Neural progenitor cell (in vitro differentiated cells): ENCODE results near the gene DLG2. TPM values are rescaled to one million over a fixed set of nuclear protein-coding genes. Genes with fewer than 3 reads are reported as not detected.

Experiments used
- DNase-seq: peaks from one replicate; pipeline ENCODE4 v3.0.0-alpha.2; 2016; ENCODE audit warnings: low spot score
- H2AFZ ChIP-seq: fragments of 200-600 bp; sonication (generic); replicated peaks from 2 replicates; pipeline ENCODE4 v1.6.1; 2016; ENCODE audit warnings: antibody characterized with exemption
- H3F3A ChIP-seq: fragments of 200-600 bp; sonication (generic); 2 replicates; pipeline ENCODE4 v1.6.1; 2016; ENCODE audit warnings: antibody characterized with exemption, low read depth
- H3K27ac ChIP-seq: fragments of 200-600 bp; sonication (generic); 2 replicates; pipeline ENCODE4 v1.5.1; 2016; ENCODE audit warnings: mild to moderate bottlenecking
- H3K27me3 ChIP-seq: fragments of 200-600 bp; sonication (generic); 2 replicates; pipeline ENCODE4 v1.6.1; 2016; ENCODE audit warnings: mild to moderate bottlenecking, moderate library complexity
- H3K36me3 ChIP-seq: fragments of 200-600 bp; sonication (generic); 2 replicates; pipeline ENCODE4 v1.5.1; 2016
- H3K4me1 ChIP-seq: fragments of 200-600 bp; sonication (generic); 2 replicates; pipeline ENCODE4 v1.6.1; 2016; ENCODE audit warnings: mixed run types
- H3K4me2 ChIP-seq: fragments of 200-600 bp; sonication (generic); 2 replicates; pipeline ENCODE4 v1.6.1; 2016
- H3K4me3 ChIP-seq: fragments of 200-600 bp; sonication (generic); 2 replicates; pipeline ENCODE4 v1.5.1; 2016
- H3K79me2 ChIP-seq: fragments of 200-600 bp; sonication (generic); 2 replicates; pipeline ENCODE4 v1.6.1; 2016; ENCODE audit warnings: low read depth
- H3K9ac ChIP-seq: fragments of 200-600 bp; sonication (generic); 2 replicates; pipeline ENCODE4 v1.6.1; 2016
- H3K9me3 ChIP-seq: fragments of 200-600 bp; sonication (generic); 2 replicates; pipeline ENCODE4 v1.5.1; 2016; ENCODE audit warnings: low read depth
- H4K20me1 ChIP-seq: fragments of 200-600 bp; sonication (generic); 2 replicates; pipeline ENCODE4 v1.6.1; 2016; ENCODE audit warnings: low read depth
- H3K27ac Mint-ChIP-seq: 3 replicates; pipeline ENCODE4 v1.8.0; 2021; ENCODE audit warnings: mixed read lengths
- H3K27me3 Mint-ChIP-seq: 2 replicates; pipeline ENCODE4 v1.8.0; 2022; ENCODE audit warnings: low read depth, mild to moderate bottlenecking, inconsistent platforms, moderate library complexity, mixed read lengths; ENCODE audit not compliant: insufficient read depth
- H3K36me3 Mint-ChIP-seq: 3 replicates; pipeline ENCODE4 v1.8.0; 2021; ENCODE audit warnings: mixed read lengths
- H3K4me1 Mint-ChIP-seq: 3 replicates; pipeline ENCODE4 v1.8.0; 2021; ENCODE audit warnings: mixed read lengths
- H3K4me3 Mint-ChIP-seq: 3 replicates; pipeline ENCODE4 v1.8.0; 2021; ENCODE audit warnings: mild to moderate bottlenecking, moderate library complexity, mixed read lengths
- H3K9me3 Mint-ChIP-seq: 3 replicates; pipeline ENCODE4 v1.8.0; 2020; ENCODE audit warnings: mixed read lengths
- EZH2 ChIP-seq: fragments of 200-600 bp; sonication (generic); IDR thresholded peaks from 2 replicates; pipeline ENCODE4 v1.6.1; 2017; ENCODE audit warnings: antibody characterized with exemption, mild to moderate bottlenecking, moderate library complexity
- EZH2phosphoT487 ChIP-seq: fragments of 200-600 bp; sonication (generic); IDR thresholded peaks from 2 replicates; pipeline ENCODE4 v1.6.1; 2017; ENCODE audit warnings: antibody characterized with exemption
- total RNA-seq: library from RNA; depleted of rRNA; stranded (reverse); fragments of >200 nt; gene quantifications from 2 replicates; pipeline ENCODE4 v1.2.3, GENCODE V29; 2015; ENCODE audit warnings: low replicate concordance
- TF ChIP-seq, protein P1 (sequence below): fragments of 200-600 bp; sonication (generic); IDR thresholded peaks from 2 replicates; pipeline ENCODE4 v1.5.1; 2017; ENCODE audit warnings: antibody characterized with exemption, mild to moderate bottlenecking

The DLG2 gene
- total RNA-seq, 1 donor from 2014 or later = 7.5 TPM

GRCh38 chr11:84780689-84781293 is 846.4 kb downstream of the DLG2 start:
- Histone ChIP-seq H4K20me1 (no peaks in the 10 kb centered on the region), H3K36me3 (no peaks in the 10 kb centered on the region), H2AFZ (no peak overlapping the region), H3F3A (no peaks in the 10 kb centered on the region), H3K27ac (no peak overlapping the region), H3K4me3 (no peak overlapping the region), H3K9ac (no peak overlapping the region), H3K4me1 (no peaks in the 10 kb centered on the region), H3K27me3 (no peaks in the 10 kb centered on the region), H3K9me3 (no peaks in the 10 kb centered on the region), H3K4me2 (no peak overlapping the region), H3K79me2 (no peaks in the 10 kb centered on the region)
- H3K27ac Mint-ChIP-seq = no peak overlapping the region
- no peak for TF ChIP-seq EZH2
- TF ChIP-seq EZH2phosphoT487 = no peak
- TF ChIP-seq, protein P1, sequence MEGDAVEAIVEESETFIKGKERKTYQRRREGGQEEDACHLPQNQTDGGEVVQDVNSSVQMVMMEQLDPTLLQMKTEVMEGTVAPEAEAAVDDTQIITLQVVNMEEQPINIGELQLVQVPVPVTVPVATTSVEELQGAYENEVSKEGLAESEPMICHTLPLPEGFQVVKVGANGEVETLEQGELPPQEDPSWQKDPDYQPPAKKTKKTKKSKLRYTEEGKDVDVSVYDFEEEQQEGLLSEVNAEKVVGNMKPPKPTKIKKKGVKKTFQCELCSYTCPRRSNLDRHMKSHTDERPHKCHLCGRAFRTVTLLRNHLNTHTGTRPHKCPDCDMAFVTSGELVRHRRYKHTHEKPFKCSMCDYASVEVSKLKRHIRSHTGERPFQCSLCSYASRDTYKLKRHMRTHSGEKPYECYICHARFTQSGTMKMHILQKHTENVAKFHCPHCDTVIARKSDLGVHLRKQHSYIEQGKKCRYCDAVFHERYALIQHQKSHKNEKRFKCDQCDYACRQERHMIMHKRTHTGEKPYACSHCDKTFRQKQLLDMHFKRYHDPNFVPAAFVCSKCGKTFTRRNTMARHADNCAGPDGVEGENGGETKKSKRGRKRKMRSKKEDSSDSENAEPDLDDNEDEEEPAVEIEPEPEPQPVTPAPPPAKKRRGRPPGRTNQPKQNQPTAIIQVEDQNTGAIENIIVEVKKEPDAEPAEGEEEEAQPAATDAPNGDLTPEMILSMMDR = peak; percentile 71
- H3K9me3 Mint-ChIP-seq = no peaks in the 10 kb centered on the region
- H3K27me3 Mint-ChIP-seq = peaks cover 2% of the 10 kb centered on the region
- H3K4me3 Mint-ChIP-seq = no peak overlapping the region
- peak; percentile 34 for DNase-seq
- H3K36me3 Mint-ChIP-seq = no peaks in the 10 kb centered on the region
- peaks cover 2% of the 10 kb centered on the region for H3K4me1 Mint-ChIP-seq

- H3K9me3 Mint-ChIP-seq = peaks cover 6% of the 10 kb centered on the region
- H3K36me3 Mint-ChIP-seq = no peaks in the 10 kb centered on the region
- no peaks in the 10 kb centered on the region for H3K4me1 Mint-ChIP-seq
- Histone ChIP-seq H3K79me2 (no peaks in the 10 kb centered on the region), H3K27ac (no peak overlapping the region), H3K4me1 (no peaks in the 10 kb centered on the region), H3K4me2 (no peak overlapping the region), H3K27me3 (no peaks in the 10 kb centered on the region), H3K9me3 (no peaks in the 10 kb centered on the region), H3K4me3 (no peak overlapping the region), H3F3A (no peaks in the 10 kb centered on the region), H3K36me3 (no peaks in the 10 kb centered on the region), H4K20me1 (no peaks in the 10 kb centered on the region), H3K9ac (no peak overlapping the region), H2AFZ (no peak overlapping the region)
- H3K27me3 Mint-ChIP-seq = peaks cover 2% of the 10 kb centered on the region
- no peak overlapping the region for H3K27ac Mint-ChIP-seq
- DNase-seq = no peak
- TF ChIP-seq EZH2phosphoT487 = no peak
- TF ChIP-seq, protein P1 = no peak
- no peak for TF ChIP-seq EZH2
- no peak overlapping the region for H3K4me3 Mint-ChIP-seq
These were observed 851.6 kb downstream of the DLG2 start for GRCh38 chr11:84775503-84775902.

DNA sequence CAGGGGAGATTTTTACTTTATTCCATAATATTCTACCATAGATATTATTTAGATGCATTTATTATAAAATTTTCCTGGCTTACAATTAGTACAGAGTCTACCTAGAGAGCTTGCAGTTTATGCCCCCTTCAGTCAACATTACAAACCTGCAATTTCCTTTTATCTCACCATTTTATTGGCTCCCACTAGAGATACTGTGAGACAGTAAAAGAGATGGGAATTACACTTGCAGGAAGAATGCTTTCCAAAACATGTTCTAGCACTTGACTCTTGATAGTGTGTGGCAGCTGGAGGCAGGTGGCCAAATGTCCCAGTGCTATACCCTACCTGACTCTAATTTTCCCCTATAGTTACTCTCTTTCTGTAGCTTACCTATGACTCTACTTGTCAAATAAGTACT is 863.2 kb downstream of the DLG2 start:
- Mint-ChIP-seq H3K27me3 (peaks cover 2% of the 10 kb centered on the region), H3K9me3 (peaks cover 3% of the 10 kb centered on the region), H3K27ac (no peak overlapping the region), H3K4me3 (no peak overlapping the region), H3K4me1 (no peaks in the 10 kb centered on the region), H3K36me3 (no peaks in the 10 kb centered on the region)
- Histone ChIP-seq H3K4me2 (no peak overlapping the region), H4K20me1 (no peaks in the 10 kb centered on the region), H3K9ac (no peak overlapping the region), H3F3A (no peaks in the 10 kb centered on the region), H3K4me1 (no peaks in the 10 kb centered on the region), H3K27ac (no peak overlapping the region), H2AFZ (no peak overlapping the region), H3K9me3 (peaks cover under 1% of the 10 kb centered on the region), H3K4me3 (no peak overlapping the region), H3K36me3 (no peaks in the 10 kb centered on the region), H3K27me3 (no peaks in the 10 kb centered on the region), H3K79me2 (no peaks in the 10 kb centered on the region)
- TF ChIP-seq EZH2phosphoT487 = no peak
- no peak for TF ChIP-seq EZH2
- TF ChIP-seq, protein P1 = no peak
- no peak for DNase-seq
